Activated CD8-positive, alpha-beta T cell treated with anti-CD3 and anti-CD28 coated beads, Interleukin-2, amount 10 ng/mL, durations not matched to agents 7 days and 5 days (primary cell): Measurements from ENCODE around the gene MORF4L1. TPM values are rescaled to one million over a fixed set of nuclear protein-coding genes. Genes with fewer than 3 reads are reported as not detected.
"Not testable (repeated sequence)": the region's sequence is repeated elsewhere in the genome, so short reads cannot be mapped to it uniquely, and the experiment has no call there.

Experiments
- ATAC-seq: fragments of 150-1000 bp; cut with Tn5 transposase; one replicate; pipeline ENCODE4 v1.10.0; 2021; ENCODE audit warnings: moderate library complexity
- CTCF ChIA-PET: fragments of 350-600 bp; sonication (Branson Sonifier 250); formaldehyde crosslinking; loops from one replicate; lab custom pipeline; 2021; ENCODE audit warnings: antibody characterized with exemption; lab: Charles Lee
- POLR2A ChIA-PET: fragments of 350-600 bp; sonication (Branson Sonifier 250); formaldehyde crosslinking; loops from one replicate; lab custom pipeline; 2021; ENCODE audit warnings: antibody characterized with exemption; lab: Charles Lee
- DNase-seq: peaks from one replicate; pipeline ENCODE4 v3.0.0-alpha.2; 2020
- H3K27ac Mint-ChIP-seq: one replicate; pipeline ENCODE4 v1.8.0; 2021; ENCODE audit warnings: mild to moderate bottlenecking, mixed read lengths
- H3K27me3 Mint-ChIP-seq: one replicate; pipeline ENCODE4 v1.8.0; 2021; ENCODE audit warnings: low read depth, mixed read lengths
- H3K36me3 Mint-ChIP-seq: one replicate; pipeline ENCODE4 v1.8.0; 2021; ENCODE audit warnings: low read depth, mixed read lengths
- H3K4me1 Mint-ChIP-seq: one replicate; pipeline ENCODE4 v1.8.0; 2021; ENCODE audit warnings: low read depth, mixed read lengths
- H3K4me3 Mint-ChIP-seq: one replicate; pipeline ENCODE4 v1.8.0; 2021; ENCODE audit warnings: mild to moderate bottlenecking, mixed read lengths
- H3K9me3 Mint-ChIP-seq: one replicate; pipeline ENCODE4 v1.8.0; 2022; ENCODE audit warnings: mixed read lengths; ENCODE audit not compliant: insufficient read depth
- total RNA-seq, 2 experiments: library from RNA; stranded (reverse); gene quantifications; one replicate each; pipeline ENCODE4 v1.2.3, GENCODE V29; 2021

MORF4L1 gene
- 100 to 1,000 TPM; 243 to 244 TPM for total RNA-seq

- H3K4me1 Mint-ChIP-seq: peaks cover 30% of the 10 kb centered on the region
- H3K9me3 Mint-ChIP-seq: no peaks in the 10 kb centered on the region
- peak within 1 kb of the TSS; percentile 96 for H3K4me3 Mint-ChIP-seq
- H3K36me3 Mint-ChIP-seq: peaks cover 25% of the 10 kb centered on the region
- CTCF ChIA-PET: interaction anchor here (0.8 to 1.4 kb wide), 5 partner anchors 10 to 61 kb away, joined by 3 to 5 read pairs (median 4); partner anchors contain the start of gene ADAMTS7
- H3K27ac Mint-ChIP-seq: peak within 1 kb of the TSS; percentile 100
- POLR2A ChIA-PET: interaction anchor here (0.6 to 1.0 kb wide), 5 partner anchors 9 to 688 kb away, joined by 3 to 4 read pairs (median 3); partner anchors contain the start of gene IREB2
- ATAC-seq (peak; percentile 81), DNase-seq (peak; percentile 97)
- no peaks in the 10 kb centered on the region for H3K27me3 Mint-ChIP-seq
These were observed at the start of gene MORF4L1 for GRCh38 chr15:78872155-78872971. Gene MORF4L1 (plus strand): TSS chr15:78872890. CDS start chr15:78873018, 128 bp downstream.

DNA sequence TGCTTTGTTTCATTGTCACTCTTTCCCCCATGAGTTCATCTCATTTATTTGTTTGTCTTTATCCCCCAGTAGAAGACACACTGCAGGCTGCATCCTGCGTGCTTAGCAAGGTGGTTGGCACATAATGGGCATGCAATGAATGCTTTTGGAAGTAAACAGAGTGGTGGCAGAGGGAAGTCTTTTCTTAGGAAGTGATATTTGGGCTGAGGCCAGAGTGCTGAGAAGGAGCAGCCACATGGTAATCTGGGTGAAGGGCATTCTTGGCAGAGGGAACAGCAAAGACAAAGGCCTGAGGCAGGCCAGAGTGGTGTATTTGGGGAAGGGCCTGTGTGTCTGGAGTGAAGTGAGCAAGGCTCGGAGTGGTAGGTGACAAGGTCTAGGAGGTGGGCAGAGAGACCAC, 43.8 kb upstream of the MORF4L1 start:
- CTCF ChIA-PET: interaction anchor here (1.1 kb wide), 1 partner anchor 17 kb away, joined by 3 read pairs; the partner anchor contains the start of gene ADAMTS7
- H3K4me3 Mint-ChIP-seq: no peak overlapping the region

DNA sequence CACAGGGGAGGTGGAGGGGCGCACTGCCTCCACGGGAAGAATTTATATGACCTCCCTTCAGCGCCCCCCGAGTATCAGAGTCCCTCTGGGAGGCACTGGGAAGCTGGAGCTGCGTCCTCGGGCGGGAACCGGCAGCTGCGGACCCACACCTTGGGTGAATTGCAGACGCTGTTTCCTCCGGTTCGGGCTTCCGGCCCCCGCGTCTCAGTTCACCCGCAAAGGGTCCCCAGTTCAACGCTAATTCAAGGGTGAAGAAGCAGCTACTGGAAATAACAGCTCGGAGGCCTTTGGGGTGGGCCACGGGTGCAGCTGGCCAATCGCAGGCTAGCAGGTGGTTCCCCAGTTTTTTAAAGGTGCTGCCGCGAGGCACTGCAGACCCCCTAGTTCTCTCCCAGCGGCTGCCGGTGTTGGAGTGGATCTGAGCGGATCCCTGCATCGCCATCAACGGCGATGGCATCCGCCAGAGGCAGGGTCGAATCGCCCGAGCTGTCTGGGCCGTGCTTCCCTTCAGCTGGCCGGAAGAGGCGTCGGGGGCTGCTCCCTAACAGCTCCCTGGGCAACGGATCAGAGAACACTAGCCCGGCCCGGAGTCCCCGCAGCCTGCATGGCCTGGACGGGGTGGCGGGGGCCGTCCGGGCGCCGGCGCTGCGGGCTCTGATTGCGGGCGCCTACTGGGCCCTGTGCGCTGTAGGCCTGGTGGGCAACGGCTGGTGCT, 42.0 kb upstream of the MORF4L1 start:
- Mint-ChIP-seq H3K4me3 (peak overlapping the region; percentile 22), H3K4me1 (peaks cover 4% of the 10 kb centered on the region), H3K27ac (no peak overlapping the region), H3K27me3 (peaks cover 8% of the 10 kb centered on the region), H3K9me3 (no peaks in the 10 kb centered on the region), H3K36me3 (no peaks in the 10 kb centered on the region)
- ATAC-seq (peak; percentile 58), DNase-seq (no peak)
- ChIA-PET POLR2A (interaction anchor here (0.6 kb wide), 1 partner anchor 63 kb away, joined by 3 read pairs; no protein-coding TSS in a partner anchor), CTCF (interaction anchor here (0.6 to 1.7 kb wide), 4 partner anchors 9 to 1546 kb away, joined by 3 to 5 read pairs (median 4); partner anchors contain the start of gene ADAMTS7)

More for the DNA sequence above, 43.8 kb upstream of the MORF4L1 start:
- Mint-ChIP-seq H3K27ac (no peak overlapping the region), H3K9me3 (no peaks in the 10 kb centered on the region), H3K27me3 (peaks cover 8% of the 10 kb centered on the region), H3K36me3 (no peaks in the 10 kb centered on the region), H3K4me1 (peaks cover 4% of the 10 kb centered on the region)
- POLR2A ChIA-PET: no interaction called here
- ATAC-seq (no peak), DNase-seq (no peak)

DNA sequence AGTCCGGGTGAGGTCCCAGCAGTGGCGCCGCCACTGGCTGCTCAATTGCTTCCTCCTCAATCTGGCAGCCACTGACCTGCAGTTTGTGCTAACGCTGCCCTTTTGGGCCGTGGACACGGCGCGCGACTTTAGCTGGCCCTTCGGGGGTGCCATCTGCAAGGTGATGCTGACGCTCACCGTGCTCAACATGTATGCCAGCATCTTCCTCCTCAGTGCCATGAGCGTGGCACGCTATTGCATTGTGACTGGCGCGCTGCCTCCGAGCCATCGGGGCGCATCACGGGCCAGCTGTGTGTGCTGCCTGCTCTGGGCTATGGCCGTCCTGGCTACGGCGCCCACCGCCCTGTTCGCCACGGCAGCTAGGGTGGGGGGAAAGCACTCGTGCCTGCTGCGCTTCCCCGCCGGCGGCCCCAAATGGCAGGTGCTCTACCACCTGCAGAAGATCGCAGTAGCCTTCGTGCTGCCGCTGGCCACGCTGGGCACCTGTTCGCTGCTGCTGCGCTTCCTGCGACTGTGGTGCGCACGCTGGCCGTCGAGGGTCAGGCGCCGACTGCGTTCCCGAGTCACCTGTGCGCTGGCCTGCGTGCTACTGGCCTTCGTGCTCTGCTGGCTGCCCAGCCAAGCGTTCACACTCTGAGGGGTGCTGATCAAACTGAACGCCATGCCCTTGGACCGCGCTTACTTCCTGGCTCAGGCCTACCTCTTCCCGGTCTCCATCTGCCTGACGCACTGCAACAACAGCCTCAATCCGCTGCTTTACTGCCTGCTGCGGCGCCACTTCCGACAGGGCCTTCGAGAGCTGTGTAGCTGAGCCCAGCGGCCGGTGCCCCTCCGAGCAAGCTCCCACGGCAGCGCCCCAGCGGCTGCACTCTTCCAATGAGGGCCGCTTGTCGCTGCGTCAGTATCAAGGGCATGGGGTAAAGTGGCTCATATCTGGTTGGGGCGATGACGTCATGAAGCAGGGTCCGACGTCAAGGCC, 41.2 kb upstream of the MORF4L1 start:
- Mint-ChIP-seq H3K4me3 (peak overlapping the region; percentile 37), H3K4me1 (peaks cover 4% of the 10 kb centered on the region), H3K27ac (no peak overlapping the region), H3K36me3 (no peaks in the 10 kb centered on the region), H3K9me3 (no peaks in the 10 kb centered on the region), H3K27me3 (peaks cover 13% of the 10 kb centered on the region)
- ChIA-PET POLR2A (no interaction called here), CTCF (interaction anchor here (1.4 to 1.7 kb wide), 3 partner anchors 10 to 20 kb away, joined by 4 to 5 read pairs (median 4); partner anchors contain the start of gene ADAMTS7)
- no peak for DNase-seq
- ATAC-seq: no peak

- Mint-ChIP-seq H3K27me3 (peaks cover 16% of the 10 kb centered on the region), H3K4me1 (peaks cover 4% of the 10 kb centered on the region), H3K36me3 (no peaks in the 10 kb centered on the region), H3K9me3 (no peaks in the 10 kb centered on the region), H3K4me3 (no peak overlapping the region), H3K27ac (no peak overlapping the region)
- no peak for DNase-seq
- ChIA-PET POLR2A (no interaction called here), CTCF (no interaction called here)
- ATAC-seq: no peak
These were observed 36.4 kb upstream of the MORF4L1 start for GRCh38 chr15:78836333-78836732.

DNA sequence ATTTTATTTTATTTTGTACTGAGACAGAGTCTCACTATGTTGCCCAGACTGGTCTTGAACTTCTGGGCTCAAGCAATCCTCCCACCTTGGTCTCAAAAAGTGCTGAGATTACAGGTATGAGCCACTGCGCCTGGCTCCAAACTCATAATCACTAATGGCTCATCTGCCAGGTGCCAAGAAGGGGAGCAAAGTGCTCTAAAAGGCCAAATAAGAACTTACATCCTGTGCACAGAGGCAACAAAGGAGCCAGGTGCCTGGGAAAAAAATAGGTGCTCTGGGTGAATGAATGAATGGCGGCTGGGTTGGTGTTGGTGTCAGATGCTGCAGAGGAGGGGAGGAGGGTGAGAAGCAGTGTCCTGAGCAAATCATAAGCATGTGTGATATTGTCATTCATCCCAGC, 35.6 kb upstream of the MORF4L1 start:
- ATAC-seq (no peak), DNase-seq (no peak)
- H3K4me1 Mint-ChIP-seq: peaks cover under 1% of the 10 kb centered on the region
- ChIA-PET CTCF (no interaction called here), POLR2A (no interaction called here)
- H3K27ac Mint-ChIP-seq: no peak overlapping the region
- H3K27me3 Mint-ChIP-seq: peaks cover 12% of the 10 kb centered on the region
- no peaks in the 10 kb centered on the region for H3K36me3 Mint-ChIP-seq
- H3K4me3 Mint-ChIP-seq: no peak overlapping the region
- H3K9me3 Mint-ChIP-seq: no peaks in the 10 kb centered on the region

DNA sequence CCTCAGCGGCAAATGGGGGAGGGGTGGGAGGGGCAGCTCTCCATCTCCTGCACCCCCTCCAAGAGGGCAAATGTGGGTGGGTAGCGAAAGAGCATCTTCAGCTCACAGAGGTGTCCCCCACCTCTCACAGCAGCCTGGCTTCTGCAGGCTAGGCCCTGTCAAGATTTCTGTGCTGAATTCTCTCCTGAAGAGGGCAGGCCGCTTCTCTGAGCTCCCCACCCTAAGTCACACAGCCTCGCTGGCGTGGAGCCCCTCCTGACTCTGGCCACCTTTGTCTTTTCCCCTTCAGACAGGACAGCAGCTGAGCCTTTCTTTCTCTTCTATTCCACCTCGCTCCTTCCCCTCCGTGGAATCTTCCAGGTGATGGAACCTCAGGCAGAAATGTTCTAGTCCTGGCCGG, 35.1 kb upstream of the MORF4L1 start:
- ChIA-PET POLR2A (no interaction called here), CTCF (no interaction called here)
- Mint-ChIP-seq H3K27ac (no peak overlapping the region), H3K36me3 (no peaks in the 10 kb centered on the region), H3K4me1 (no peaks in the 10 kb centered on the region), H3K27me3 (peaks cover 12% of the 10 kb centered on the region), H3K9me3 (no peaks in the 10 kb centered on the region), H3K4me3 (no peak overlapping the region)
- no peak for ATAC-seq
- DNase-seq: no peak

- ChIA-PET POLR2A (no interaction called here), CTCF (no interaction called here)
- H3K27me3 Mint-ChIP-seq: peaks cover 7% of the 10 kb centered on the region
- no peaks in the 10 kb centered on the region for H3K9me3 Mint-ChIP-seq
- DNase-seq: no peak
- H3K36me3 Mint-ChIP-seq: no peaks in the 10 kb centered on the region
- H3K4me1 Mint-ChIP-seq: no peaks in the 10 kb centered on the region
- H3K27ac Mint-ChIP-seq: no peak overlapping the region
- ATAC-seq: no peak
- no peak overlapping the region for H3K4me3 Mint-ChIP-seq
These were observed 34.2 kb upstream of the MORF4L1 start for GRCh38 chr15:78838489-78838888.

DNA sequence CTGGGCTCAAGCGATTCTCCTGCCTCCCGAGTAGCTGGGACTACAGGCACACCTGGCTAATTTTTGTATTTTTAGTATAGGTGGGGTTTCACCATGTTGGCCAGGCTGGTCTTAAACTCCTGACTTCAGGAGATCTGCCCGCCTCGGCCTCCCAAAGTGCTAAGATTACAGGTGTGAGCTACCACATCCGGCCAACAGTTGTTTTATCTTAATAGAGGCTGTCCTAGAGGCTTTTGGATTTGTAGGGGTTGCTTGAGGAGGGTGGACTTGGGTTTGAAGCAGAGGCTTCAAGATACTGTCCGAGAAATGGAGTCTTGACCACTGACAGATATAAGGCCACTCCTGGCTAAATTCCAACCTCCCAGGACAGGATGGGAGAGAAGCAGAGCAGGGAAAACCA, 33.5 kb upstream of the MORF4L1 start:
- H3K9me3 Mint-ChIP-seq, H3K27ac Mint-ChIP-seq, POLR2A ChIA-PET, H3K27me3 Mint-ChIP-seq, H3K36me3 Mint-ChIP-seq, H3K4me3 Mint-ChIP-seq, DNase-seq, CTCF ChIA-PET, ATAC-seq, H3K4me1 Mint-ChIP-seq: not testable (repeated sequence)

DNA sequence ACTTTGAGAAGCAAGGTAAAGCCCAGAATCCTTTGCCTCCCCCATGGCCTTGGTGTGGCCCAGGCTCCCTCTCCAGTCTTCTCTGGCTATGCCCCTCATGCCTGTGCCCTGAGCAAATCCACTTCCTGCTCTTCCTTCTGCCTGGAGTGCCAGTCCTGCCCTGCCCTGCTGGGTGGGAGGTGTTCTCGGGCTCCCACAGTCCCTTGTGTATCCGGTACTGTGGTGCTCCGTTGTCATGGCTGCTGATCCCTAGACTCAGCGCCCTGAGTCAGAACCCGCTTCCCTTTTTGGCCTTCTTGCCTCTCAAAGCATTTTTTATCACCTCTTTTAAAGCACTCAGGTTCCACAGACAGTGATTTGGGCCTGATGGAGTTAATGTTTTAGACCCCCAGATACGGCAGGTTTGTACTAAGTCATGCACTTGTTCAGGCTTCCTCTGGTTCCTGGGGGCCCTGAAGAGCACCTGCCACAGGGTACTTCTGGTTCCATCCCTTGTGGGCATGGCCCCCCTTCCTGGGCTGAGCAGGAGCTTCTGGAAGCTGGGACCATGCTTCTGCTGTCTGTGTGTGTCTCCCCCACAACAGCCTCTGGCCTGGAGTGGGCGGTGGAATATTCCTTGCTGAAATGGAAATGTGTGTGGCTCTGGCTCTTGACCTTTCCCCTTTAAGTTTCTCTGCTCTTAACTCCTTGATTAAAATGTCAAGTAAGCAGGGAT, 31.9 kb upstream of the MORF4L1 start:
- H3K36me3 Mint-ChIP-seq: no peaks in the 10 kb centered on the region
- no peaks in the 10 kb centered on the region for H3K4me1 Mint-ChIP-seq
- H3K9me3 Mint-ChIP-seq: no peaks in the 10 kb centered on the region
- H3K27ac Mint-ChIP-seq: no peak overlapping the region
- POLR2A ChIA-PET: no interaction called here
- no peak for ATAC-seq
- CTCF ChIA-PET: no interaction called here
- no peak overlapping the region for H3K4me3 Mint-ChIP-seq
- no peak for DNase-seq
- H3K27me3 Mint-ChIP-seq: peaks cover 7% of the 10 kb centered on the region

DNA sequence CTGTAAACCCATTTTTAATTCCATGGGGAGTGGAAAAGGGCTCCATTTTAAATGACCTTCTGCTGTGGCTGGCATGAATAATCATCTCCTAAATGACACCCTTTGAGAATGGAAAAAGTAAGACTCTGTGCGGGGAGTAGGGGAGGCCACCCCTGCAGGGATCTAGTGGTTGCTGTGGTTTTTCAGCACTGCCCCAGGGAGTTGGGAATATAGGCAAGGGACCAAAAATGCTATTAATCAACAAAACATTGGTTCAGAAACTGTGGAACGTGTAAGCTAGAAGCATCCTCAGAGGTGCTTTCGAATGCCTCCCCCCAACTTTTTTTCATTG, 31.3 kb upstream of the MORF4L1 start:
- DNase-seq: no peak
- H3K4me1 Mint-ChIP-seq: no peaks in the 10 kb centered on the region
- no peak overlapping the region for H3K27ac Mint-ChIP-seq
- no peak overlapping the region for H3K4me3 Mint-ChIP-seq
- POLR2A ChIA-PET: interaction anchor here (0.6 kb wide), 1 partner anchor 1194 kb away, joined by 3 read pairs; no protein-coding TSS in a partner anchor
- no peaks in the 10 kb centered on the region for H3K9me3 Mint-ChIP-seq
- ATAC-seq: no peak
- CTCF ChIA-PET: no interaction called here
- H3K36me3 Mint-ChIP-seq: no peaks in the 10 kb centered on the region
- peaks cover 3% of the 10 kb centered on the region for H3K27me3 Mint-ChIP-seq
